HL-60 (cell line): ENCODE data around the gene GPR17.

ENCODE experiments used
- DNase-seq, 2 experiments: peaks; one replicate each; pipeline ENCODE4 v3.0.0-alpha.2; 2010 to 2020; ENCODE audit warnings: low read depth in 1 of 2, low spot score in 1 of 2
- H3K27ac ChIP-seq: fragments of 250-450 bp; sonication (Bioruptor Pico); replicated peaks from 2 replicates; pipeline ENCODE4 v1.5.1; 2020; ENCODE audit warnings: mild to moderate bottlenecking, moderate library complexity
- H3K27me3 ChIP-seq: fragments of 250-450 bp; sonication (Bioruptor Pico); 2 replicates; pipeline ENCODE4 v1.5.1; 2021; ENCODE audit warnings: mild to moderate bottlenecking, moderate library complexity; ENCODE audit not compliant: insufficient read depth, poor library complexity, severe bottlenecking
- H3K4me3 ChIP-seq: replicated peaks from 2 replicates; pipeline ENCODE4 v1.5.1; 2011; ENCODE audit warnings: mild to moderate bottlenecking, control low read depth, low read length; ENCODE audit not compliant: insufficient read depth
- GABPA ChIP-seq: IDR thresholded peaks from 2 replicates; pipeline ENCODE4 v1.6.1; 2012; ENCODE audit warnings: low read depth
- POLR2AphosphoS5 ChIP-seq: IDR thresholded peaks from 2 replicates; pipeline ENCODE4 v1.6.1; 2012; ENCODE audit warnings: low read depth
- SPI1 ChIP-seq: IDR thresholded peaks from 2 replicates; pipeline ENCODE4 v1.6.1; 2012; ENCODE audit warnings: low read depth, mild to moderate bottlenecking, borderline replicate concordance
- TF ChIP-seq, protein P1 (sequence below): IDR thresholded peaks from one replicate; pipeline ENCODE4 v1.5.1; 2011; ENCODE audit warnings: low read length, control low read depth, inconsistent platforms; ENCODE audit not compliant: insufficient read depth
- TF ChIP-seq, protein P2 (sequence below): IDR thresholded peaks from 2 replicates; pipeline ENCODE4 v1.6.1; 2012; ENCODE audit warnings: low read depth; ENCODE audit not compliant: insufficient replicate concordance

The GPR17 gene

DNA sequence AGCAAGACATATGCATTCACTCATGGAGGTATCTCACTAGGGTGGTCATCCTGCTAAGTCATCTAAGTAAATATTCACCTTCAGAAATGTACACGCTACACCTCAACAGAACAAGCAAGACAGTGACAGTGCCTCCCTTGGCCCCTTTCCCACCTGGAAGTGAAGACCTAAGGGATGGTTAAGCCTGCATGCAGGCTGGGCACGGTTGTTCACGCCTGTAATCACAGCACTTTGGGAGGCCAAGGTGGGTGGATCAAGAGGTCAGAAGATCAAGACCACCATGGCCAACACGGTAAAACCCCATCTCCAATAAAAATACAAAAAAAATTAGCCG lies 25.0 kb downstream of the GPR17 start:
- Histone ChIP-seq H3K27ac (no peak overlapping the region), H3K27me3 (peaks cover 25% of the 10 kb centered on the region), H3K4me3 (no peak overlapping the region)

DNA sequence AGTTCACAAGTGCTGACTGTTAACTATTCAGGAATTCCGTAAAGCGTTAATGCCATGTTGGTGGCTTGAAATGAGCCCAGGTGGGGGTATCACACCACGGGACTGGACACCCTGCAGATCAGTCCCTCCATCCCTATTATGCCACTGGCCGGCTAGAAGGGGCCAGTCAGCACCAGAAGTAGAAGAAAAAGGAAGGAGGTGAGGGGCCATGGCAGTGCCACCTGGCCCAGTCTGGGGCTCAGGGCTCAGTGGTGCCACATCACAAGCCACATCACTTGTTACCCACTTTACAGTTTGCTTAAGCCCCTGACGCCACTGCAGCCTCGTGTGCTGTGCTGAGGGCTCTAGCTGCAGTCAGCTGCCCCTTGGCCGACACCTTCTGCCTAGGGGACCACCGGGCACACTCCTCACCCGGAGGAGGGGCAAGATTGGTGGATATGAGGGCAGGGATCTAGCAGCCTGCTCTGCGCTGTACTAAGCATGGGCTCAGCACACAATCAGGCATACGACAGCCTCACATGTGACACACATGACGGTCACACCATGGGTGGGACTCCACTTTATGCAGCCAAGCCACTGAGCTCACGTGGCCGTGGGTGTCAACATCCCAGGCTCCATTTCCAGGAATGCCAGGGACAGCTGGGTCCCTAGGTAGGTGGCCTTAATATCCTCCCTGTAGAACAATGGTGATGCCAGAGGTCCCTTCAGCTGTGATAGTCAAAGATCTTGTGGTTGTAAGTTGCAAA lies 25.8 kb downstream of the GPR17 start:
- no peak overlapping the region for H3K27ac ChIP-seq
- no peak overlapping the region for H3K4me3 ChIP-seq
- DNase-seq = no peak
- peaks cover 25% of the 10 kb centered on the region for H3K27me3 ChIP-seq
- TF ChIP-seq SPI1 = no peak
- TF ChIP-seq, protein P1, sequence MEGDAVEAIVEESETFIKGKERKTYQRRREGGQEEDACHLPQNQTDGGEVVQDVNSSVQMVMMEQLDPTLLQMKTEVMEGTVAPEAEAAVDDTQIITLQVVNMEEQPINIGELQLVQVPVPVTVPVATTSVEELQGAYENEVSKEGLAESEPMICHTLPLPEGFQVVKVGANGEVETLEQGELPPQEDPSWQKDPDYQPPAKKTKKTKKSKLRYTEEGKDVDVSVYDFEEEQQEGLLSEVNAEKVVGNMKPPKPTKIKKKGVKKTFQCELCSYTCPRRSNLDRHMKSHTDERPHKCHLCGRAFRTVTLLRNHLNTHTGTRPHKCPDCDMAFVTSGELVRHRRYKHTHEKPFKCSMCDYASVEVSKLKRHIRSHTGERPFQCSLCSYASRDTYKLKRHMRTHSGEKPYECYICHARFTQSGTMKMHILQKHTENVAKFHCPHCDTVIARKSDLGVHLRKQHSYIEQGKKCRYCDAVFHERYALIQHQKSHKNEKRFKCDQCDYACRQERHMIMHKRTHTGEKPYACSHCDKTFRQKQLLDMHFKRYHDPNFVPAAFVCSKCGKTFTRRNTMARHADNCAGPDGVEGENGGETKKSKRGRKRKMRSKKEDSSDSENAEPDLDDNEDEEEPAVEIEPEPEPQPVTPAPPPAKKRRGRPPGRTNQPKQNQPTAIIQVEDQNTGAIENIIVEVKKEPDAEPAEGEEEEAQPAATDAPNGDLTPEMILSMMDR = no peak

More for the DNA sequence above, 25.0 kb downstream of the GPR17 start:
- TF ChIP-seq, protein P1 = no peak
- no peak for TF ChIP-seq POLR2AphosphoS5
- no peak for TF ChIP-seq SPI1
- TF ChIP-seq GABPA = no peak
- TF ChIP-seq, protein P2, sequence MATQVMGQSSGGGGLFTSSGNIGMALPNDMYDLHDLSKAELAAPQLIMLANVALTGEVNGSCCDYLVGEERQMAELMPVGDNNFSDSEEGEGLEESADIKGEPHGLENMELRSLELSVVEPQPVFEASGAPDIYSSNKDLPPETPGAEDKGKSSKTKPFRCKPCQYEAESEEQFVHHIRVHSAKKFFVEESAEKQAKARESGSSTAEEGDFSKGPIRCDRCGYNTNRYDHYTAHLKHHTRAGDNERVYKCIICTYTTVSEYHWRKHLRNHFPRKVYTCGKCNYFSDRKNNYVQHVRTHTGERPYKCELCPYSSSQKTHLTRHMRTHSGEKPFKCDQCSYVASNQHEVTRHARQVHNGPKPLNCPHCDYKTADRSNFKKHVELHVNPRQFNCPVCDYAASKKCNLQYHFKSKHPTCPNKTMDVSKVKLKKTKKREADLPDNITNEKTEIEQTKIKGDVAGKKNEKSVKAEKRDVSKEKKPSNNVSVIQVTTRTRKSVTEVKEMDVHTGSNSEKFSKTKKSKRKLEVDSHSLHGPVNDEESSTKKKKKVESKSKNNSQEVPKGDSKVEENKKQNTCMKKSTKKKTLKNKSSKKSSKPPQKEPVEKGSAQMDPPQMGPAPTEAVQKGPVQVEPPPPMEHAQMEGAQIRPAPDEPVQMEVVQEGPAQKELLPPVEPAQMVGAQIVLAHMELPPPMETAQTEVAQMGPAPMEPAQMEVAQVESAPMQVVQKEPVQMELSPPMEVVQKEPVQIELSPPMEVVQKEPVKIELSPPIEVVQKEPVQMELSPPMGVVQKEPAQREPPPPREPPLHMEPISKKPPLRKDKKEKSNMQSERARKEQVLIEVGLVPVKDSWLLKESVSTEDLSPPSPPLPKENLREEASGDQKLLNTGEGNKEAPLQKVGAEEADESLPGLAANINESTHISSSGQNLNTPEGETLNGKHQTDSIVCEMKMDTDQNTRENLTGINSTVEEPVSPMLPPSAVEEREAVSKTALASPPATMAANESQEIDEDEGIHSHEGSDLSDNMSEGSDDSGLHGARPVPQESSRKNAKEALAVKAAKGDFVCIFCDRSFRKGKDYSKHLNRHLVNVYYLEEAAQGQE = no peak
- no peak for DNase-seq

DNA sequence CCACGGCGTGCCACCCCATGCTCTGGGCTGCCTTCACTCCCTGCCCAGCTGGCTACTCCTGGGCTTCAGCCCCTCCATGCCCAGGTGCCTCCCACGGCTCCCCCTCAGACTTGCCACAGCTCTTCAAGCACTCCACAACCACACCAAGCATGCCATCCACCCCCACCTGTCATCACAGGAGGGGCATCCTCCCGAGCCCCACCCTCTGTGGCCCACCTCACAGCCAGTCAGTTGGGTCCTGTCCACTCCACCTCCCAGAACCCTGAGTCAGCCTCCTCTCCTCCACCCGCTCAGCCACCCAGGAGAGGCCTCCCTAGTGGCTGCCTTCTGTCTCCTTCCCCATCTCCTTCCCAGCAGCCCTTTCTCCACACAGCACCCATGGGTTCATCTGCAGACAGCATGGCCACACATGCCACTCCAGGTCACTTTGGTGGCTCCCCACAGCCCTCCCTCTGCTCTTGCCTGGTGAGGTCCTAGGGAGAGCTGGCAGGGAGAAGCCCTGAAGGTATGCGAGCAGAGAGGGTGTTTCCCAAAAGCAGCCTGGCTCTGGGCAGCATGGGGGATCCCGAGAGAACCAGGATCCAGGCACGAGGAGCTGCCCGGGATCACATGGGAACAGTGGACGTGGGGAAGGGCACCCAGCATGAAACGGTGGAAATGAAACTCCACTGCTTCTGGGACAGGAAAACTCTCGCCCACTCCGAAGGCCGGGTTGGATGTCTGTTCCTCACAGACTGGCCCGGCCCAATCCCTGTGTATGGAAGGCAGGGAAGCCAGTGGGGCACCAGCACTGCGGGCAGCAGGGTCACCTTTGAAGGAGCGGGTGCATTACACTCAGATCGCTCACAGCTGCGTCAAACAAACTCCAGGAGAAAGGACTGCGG lies 26.6 kb downstream of the GPR17 start:
- Histone ChIP-seq H3K4me3 (no peak overlapping the region), H3K27me3 (peaks cover 33% of the 10 kb centered on the region), H3K27ac (no peak overlapping the region)
- no peak for DNase-seq
- TF ChIP-seq SPI1 (no peak), POLR2AphosphoS5 (no peak), GABPA (no peak)
- TF ChIP-seq, protein P1 = no peak
- TF ChIP-seq, protein P2 = no peak
